OCI-M2 (cell line): ENCODE measurements around the gene NOP9.
A peak's percentile ranks its signal among the peaks of the same experiment; 100 is the strongest.

Experiments
- DNase-seq: peaks from one replicate; lab custom pipeline; 2025; ENCODE audit not compliant: unreplicated experiment; lab: John Stamatoyannopoulos, UW

Gene NOP9

GRCh38 chr14:24299255-24300191 lies at the start of gene NOP9, which contains the start of gene DHRS1:
TSS of gene NOP9 (plus strand) at chr14:24299850. CDS start at chr14:24299955, 105 bp downstream.
TSS of gene DHRS1 (minus strand) at chr14:24299780. CDS start at chr14:24299106, 674 bp downstream.
- DNase-seq = peak; percentile 70

- DNase-seq = no peak
Observed at GRCh38 chr14:24250354-24250753, 49.3 kb upstream of the NOP9 start.

DNA sequence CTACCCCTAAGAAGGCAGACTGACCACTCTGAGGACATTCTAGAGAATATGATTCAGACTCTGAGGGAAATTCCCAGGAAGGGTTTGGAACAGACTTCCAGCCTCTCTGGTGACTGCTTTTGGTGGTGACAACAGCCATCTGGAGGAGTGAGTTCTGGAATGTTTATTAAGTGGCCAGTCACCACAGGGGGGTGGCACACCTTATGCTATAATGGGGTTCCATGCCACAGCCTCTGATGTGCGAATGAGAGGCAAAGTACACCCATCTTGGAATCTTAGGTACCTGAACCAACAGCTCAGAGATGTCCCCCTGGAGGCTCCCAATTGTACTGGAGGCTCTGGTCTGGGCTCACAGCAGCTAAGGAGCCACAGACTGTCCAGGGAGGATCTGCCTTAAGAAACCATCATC lies 47.8 kb upstream of the NOP9 start:
- DNase-seq = no peak

GRCh38 chr14:24252289-24253124 lies 47.1 kb upstream of the NOP9 start:
- no peak for DNase-seq

GRCh38 chr14:24253936-24254335 lies 45.7 kb upstream of the NOP9 start:
- DNase-seq = no peak

GRCh38 chr14:24254630-24255392 lies 44.8 kb upstream of the NOP9 start:
- DNase-seq = no peak

GRCh38 chr14:24255438-24255837 lies 44.2 kb upstream of the NOP9 start:
- no peak for DNase-seq

- peak; percentile 84 for DNase-seq
Observed at GRCh38 chr14:24255931-24256711, 43.5 kb upstream of the NOP9 start.

DNA sequence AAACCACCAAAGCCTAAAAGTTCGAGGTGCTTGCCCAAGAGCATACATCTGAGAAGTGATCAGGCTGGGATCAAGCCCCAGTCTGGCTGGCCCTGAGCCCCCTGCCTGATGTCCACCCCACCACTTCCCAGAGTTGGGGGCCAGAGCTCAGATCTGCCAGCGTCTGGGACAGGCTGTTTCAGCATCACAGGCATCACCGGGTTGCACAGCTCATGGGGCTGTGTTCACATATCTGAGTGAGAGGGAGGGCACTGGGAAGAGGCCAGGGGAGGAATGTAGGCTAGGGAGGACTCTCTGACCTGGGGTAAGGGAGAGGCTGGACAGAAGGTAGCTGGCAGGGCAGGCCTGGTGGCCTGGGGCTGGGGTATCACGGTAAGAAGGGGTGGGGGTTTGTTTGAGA lies 42.7 kb upstream of the NOP9 start:
- no peak for DNase-seq

DNA sequence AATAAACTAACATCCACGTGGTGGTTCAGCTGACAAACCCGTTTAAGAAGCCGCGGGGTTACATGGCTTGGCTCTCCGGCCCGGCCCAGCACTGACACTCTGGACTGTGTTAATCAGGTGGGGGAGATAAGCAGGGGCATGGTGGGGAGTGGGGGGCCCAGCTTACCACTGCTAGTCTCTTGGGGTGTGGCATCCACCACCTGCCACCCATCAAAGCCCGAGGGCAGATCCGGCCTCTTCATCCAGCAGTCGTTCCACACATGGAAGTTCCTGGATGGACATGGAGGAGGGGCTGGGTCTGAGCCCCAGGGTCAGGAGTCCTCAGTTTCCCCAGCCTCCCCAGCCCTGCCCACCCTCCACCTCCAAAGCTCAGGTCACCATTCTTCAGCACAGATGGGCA lies 41.5 kb upstream of the NOP9 start:
- DNase-seq = no peak

GRCh38 chr14:24258548-24259265 lies 40.9 kb upstream of the NOP9 start:
- DNase-seq = no peak

- no peak for DNase-seq
Observed at GRCh38 chr14:24259282-24260025, 40.2 kb upstream of the NOP9 start.

DNA sequence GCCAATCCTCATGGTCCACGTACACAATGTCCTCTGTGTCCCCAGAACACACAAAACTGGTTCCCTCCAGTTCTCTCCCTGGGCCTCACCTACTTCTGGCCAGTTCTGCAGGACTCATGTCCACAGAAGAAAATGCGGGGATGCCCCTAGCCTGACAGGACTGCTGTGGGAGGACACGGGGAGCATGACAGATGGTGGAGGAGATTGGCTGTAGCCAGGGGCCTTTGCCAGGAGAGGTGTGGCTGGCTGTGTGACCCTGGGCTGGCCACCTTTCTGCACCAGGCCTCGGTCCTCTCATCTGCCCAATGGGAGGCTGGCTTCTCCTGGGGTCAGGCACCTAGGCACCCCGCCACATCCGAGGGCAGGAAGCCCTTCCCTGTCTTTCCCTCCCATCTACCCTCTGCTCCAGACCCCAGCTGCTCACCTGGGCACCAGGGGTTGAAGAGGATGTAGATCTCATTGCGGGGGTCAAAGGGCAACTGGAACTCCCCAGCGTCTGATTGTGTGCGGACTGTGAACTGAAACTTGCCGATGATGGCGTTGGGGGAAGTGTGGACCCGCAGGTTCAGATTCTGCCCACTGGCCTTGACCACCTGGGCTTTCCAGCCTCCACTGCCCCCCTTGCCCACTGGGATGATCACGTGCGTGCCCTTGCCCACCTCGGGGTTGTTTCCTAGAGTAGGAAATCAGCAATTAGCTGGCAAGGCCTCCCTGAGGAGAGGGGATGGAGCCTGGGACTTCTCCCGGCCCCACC lies 39.4 kb upstream of the NOP9 start:
- DNase-seq = no peak

DNA sequence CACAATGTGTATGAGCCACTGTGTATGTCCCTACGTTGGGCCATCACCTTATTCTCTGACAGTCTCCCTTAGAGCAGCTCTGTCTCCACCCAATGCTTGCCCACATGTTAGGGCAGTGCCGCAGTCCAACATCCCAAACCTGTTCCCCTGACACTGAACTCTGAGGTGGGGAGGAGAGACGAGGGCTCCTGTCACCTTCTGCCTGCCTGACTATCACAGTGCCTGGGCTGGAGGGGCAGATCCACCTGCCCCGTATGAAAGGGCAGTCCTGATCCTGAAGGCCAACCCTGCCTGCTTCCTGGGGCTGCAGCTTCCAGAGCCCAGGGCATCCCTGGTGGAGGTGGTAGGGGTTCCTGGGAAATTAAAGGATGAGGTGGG lies 38.9 kb upstream of the NOP9 start:
- DNase-seq = no peak

DNA sequence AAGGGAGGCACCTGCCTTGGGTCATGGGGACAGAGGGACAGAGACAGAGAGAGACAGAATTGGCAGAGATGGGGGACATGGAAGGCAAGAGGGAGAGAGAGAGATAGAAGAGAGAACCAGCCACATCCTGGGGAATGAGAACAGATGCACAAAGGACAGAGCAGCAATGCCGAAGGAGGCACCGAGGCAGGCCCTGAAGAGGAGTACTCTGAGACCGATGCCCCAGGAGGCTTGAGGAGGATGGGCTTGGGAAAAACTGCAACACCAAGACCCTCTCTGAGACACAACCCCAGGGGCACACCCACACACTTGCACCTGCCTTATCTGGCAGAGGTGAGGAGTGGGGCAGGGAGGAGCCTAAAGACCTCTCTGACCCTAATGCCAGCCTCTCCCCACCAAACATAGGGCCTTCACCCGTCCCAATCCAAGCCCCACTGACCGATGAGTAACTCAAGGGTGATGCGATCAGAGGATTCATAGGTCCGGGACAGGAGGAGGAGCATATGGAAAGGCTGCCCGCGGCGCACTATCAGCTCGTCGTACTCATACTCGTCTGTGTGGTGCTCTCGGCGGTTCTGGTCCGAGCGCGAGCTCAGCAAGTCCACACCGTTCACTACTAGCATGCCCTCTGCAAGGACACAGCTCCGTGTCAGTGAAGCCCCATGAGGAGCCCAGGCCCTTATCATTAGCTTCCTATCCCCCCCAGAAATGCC lies 38.2 kb upstream of the NOP9 start:
- no peak for DNase-seq

DNA sequence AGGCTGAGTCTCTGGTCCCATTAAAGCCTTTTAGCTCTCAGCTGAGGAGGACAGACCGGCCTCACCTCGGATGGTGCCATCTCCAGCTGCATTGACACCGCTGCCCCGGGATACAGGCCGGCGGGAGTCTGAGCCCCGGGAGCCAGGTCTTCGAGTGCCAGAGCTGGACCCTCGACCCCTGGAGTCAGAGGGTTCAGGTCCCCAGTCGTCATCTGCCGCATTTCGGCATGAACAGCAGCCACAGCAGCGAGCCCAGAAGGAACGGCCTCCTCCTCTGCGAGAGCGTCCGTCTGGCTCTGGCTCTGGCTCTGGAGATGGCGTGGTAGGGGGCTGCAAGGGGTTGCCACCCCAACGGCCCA lies 37.7 kb upstream of the NOP9 start:
- DNase-seq = no peak

- no peak for DNase-seq
Observed at GRCh38 chr14:24262821-24263733, 36.6 kb upstream of the NOP9 start, which contains the start of gene TGM1. TSS of gene TGM1 (minus strand) at chr14:24263177. CDS start at chr14:24262352, 825 bp downstream.
